Panc1 (cell line): ENCODE results near the gene CMTM6. TPM values are rescaled to one million over a fixed set of nuclear protein-coding genes. Genes with fewer than 3 reads are reported as not detected.

Experiments used
- ATAC-seq: fragments of 200-7000 bp; cut with Tn5 transposase; 2 replicates; pipeline ENCODE4 v1.9.1; 2020; ENCODE audit warnings: mild to moderate bottlenecking, moderate library complexity
- BruUV-seq: library from RNA; stranded (reverse); fragments of 400-500 nt; replicated peaks from 2 replicates; lab custom pipeline; 2021; lab: Mats Ljungman, UMichigan
- CTCF ChIA-PET: fragments of 300-600 bp; sonication (Branson Sonifier 250); formaldehyde crosslinking; loops from one replicate; lab custom pipeline; 2022; ENCODE audit warnings: antibody characterized with exemption; lab: Charles Lee
- POLR2A ChIA-PET: fragments of 300-600 bp; sonication (Branson Sonifier 250); formaldehyde crosslinking; loops from one replicate; lab custom pipeline; 2022; ENCODE audit warnings: antibody characterized with exemption; lab: Charles Lee
- DNase-seq: peaks from one replicate; pipeline ENCODE4 v3.0.0-alpha.2; 2010; ENCODE audit warnings: low read depth, low spot score
- H3K27ac ChIP-seq: 2 replicates; pipeline ENCODE4 v1.5.1; 2011; ENCODE audit warnings: mild to moderate bottlenecking, low read length, inconsistent platforms
- H3K27me3 ChIP-seq: fragments of 200-500 bp; sonication (Bioruptor generic); 2 replicates; pipeline ENCODE4 v1.6.0; 2014; ENCODE audit warnings: low read length, inconsistent platforms; ENCODE audit not compliant: control insufficient read depth, insufficient read depth
- H3K36me3 ChIP-seq: fragments of 200-500 bp; sonication (Bioruptor generic); 2 replicates; pipeline ENCODE4 v1.5.1; 2014; ENCODE audit warnings: inconsistent platforms, mild to moderate bottlenecking, low read length, moderate library complexity; ENCODE audit not compliant: control insufficient read depth, insufficient read depth
- H3K4me1 ChIP-seq: 2 replicates; pipeline ENCODE4 v1.5.1; 2011; ENCODE audit warnings: inconsistent platforms, mild to moderate bottlenecking, low read length, moderate library complexity; ENCODE audit not compliant: control insufficient read depth, insufficient read depth
- H3K4me3 ChIP-seq, 2 experiments: 2 replicates each; pipeline ENCODE4 v1.5.1; 2011 to 2012; ENCODE audit warnings: low read depth in 2 of 2, low read length in 2 of 2, mild to moderate bottlenecking in 2 of 2, inconsistent platforms in 1 of 2, moderate library complexity in 1 of 2
- H3K9me3 ChIP-seq: fragments of 200-500 bp; sonication (Bioruptor generic); 2 replicates; pipeline ENCODE4 v1.5.1; 2014; ENCODE audit warnings: low read depth, mild to moderate bottlenecking, inconsistent platforms, low read length, moderate library complexity; ENCODE audit not compliant: control insufficient read depth, insufficient read depth
- CTCF ChIP-seq: fragments of 450-650 bp; IDR thresholded peaks from 2 replicates; pipeline ENCODE4 v1.5.1; 2017; ENCODE audit warnings: mild to moderate bottlenecking
- POLR2AphosphoS5 ChIP-seq: IDR thresholded peaks from 2 replicates; pipeline ENCODE4 v1.6.1; 2012; ENCODE audit warnings: mild to moderate bottlenecking, low read depth, low read length, moderate library complexity
- REST ChIP-seq, 2 experiments: IDR thresholded peaks; 2 replicates each; pipeline ENCODE4 v1.6.1; 2011 to 2012; ENCODE audit warnings: low read depth in 2 of 2, control low read depth in 1 of 2, low read length in 1 of 2, mild to moderate bottlenecking in 1 of 2, moderate library complexity in 1 of 2; ENCODE audit not compliant: insufficient read depth in 1 of 2
- SIN3A ChIP-seq: IDR thresholded peaks from 2 replicates; pipeline ENCODE4 v1.6.1; 2012; ENCODE audit warnings: low read depth, mild to moderate bottlenecking, low read length, moderate library complexity, borderline replicate concordance; ENCODE audit not compliant: insufficient read depth
- TCF7L2 ChIP-seq: IDR thresholded peaks from 2 replicates; pipeline ENCODE4 v1.6.1; 2011; ENCODE audit warnings: mild to moderate bottlenecking, low read depth, low read length, inconsistent platforms
- in situ Hi-C: cut with HindIII; loops from 2 replicates; pipeline ENCODE4 v1.10.0; 2016; ENCODE audit warnings: low sequenced_read_pairs, low pct_unique_long_range_greater_than_20kb
- intact Hi-C: fragments of 100-400 bp; cut with micrococcal nuclease; formaldehyde crosslinking; loops from one replicate; pipeline ENCODE4 v1.10.0; 2022; ENCODE audit not compliant: unreplicated experiment
- total RNA-seq: library from RNA; stranded (reverse); gene quantifications from one replicate; pipeline ENCODE4 v1.2.1, GENCODE V29; 2021; ENCODE audit not compliant: unreplicated experiment

CMTM6 gene
- total RNA-seq, 1 experiment from 2014 or later, result 56.4 TPM

- BruUV-seq, result no TSS peak
- intact Hi-C loops, result no loop called here
- Histone ChIP-seq H3K27ac (no peak overlapping the region), H3K9me3 (no peaks in the 10 kb centered on the region), H3K4me1 (no peaks in the 10 kb centered on the region), H3K27me3 (no peaks in the 10 kb centered on the region), H3K4me3 (no peak overlapping the region), H3K36me3 (no peaks in the 10 kb centered on the region; the same call in 1 of the 2 replicates)
- DNase-seq, result no peak
- ChIA-PET POLR2A (no interaction called here), CTCF (no interaction called here)
- TF ChIP-seq TCF7L2 (no peak), SIN3A (no peak), CTCF (no peak), POLR2AphosphoS5 (no peak), REST (IDR thresholded peaks at IDR 0.05; ENCODE audit: insufficient read depth in 1 of 2, low read depth in 2 of 2, low read length in 1 of 2) (no peak)
- in situ Hi-C loops, result no loop called here
- no peak for ATAC-seq
Observed at GRCh38 chr3:32542807-32543206, 40.2 kb upstream of the CMTM6 start.

- ChIA-PET CTCF (no interaction called here), POLR2A (no interaction called here)
- TF ChIP-seq TCF7L2 (no peak), SIN3A (no peak), REST (IDR thresholded peaks at IDR 0.05; ENCODE audit: insufficient read depth in 1 of 2, low read depth in 2 of 2, low read length in 1 of 2) (no peak), CTCF (no peak), POLR2AphosphoS5 (no peak)
- H3K4me3 ChIP-seq, result no peak overlapping the region
- DNase-seq (no peak), ATAC-seq (no peak)
- no peaks in the 10 kb centered on the region for H3K9me3 ChIP-seq
- BruUV-seq, result no TSS peak
- H3K36me3 ChIP-seq, result no peaks in the 10 kb centered on the region; the same call in 1 of the 2 replicates
- no peak overlapping the region for H3K27ac ChIP-seq
- in situ Hi-C loops, result no loop called here
- H3K4me1 ChIP-seq, result no peaks in the 10 kb centered on the region
- no peaks in the 10 kb centered on the region for H3K27me3 ChIP-seq
- intact Hi-C loops, result no loop called here
Observed at GRCh38 chr3:32540899-32541298, 38.2 kb upstream of the CMTM6 start.
